GM21447 (cell line): ENCODE measurements around the gene PML.
"Not testable (repeated sequence)": the region's sequence is repeated elsewhere in the genome, so short reads cannot be mapped to it uniquely, and the experiment has no call there.

Experiments used
- ATAC-seq: cut with Tn5 transposase; IDR thresholded peaks from one replicate; pipeline ENCODE4 v1.9.1; 2021; ENCODE audit not compliant: unreplicated experiment

Gene PML

DNA sequence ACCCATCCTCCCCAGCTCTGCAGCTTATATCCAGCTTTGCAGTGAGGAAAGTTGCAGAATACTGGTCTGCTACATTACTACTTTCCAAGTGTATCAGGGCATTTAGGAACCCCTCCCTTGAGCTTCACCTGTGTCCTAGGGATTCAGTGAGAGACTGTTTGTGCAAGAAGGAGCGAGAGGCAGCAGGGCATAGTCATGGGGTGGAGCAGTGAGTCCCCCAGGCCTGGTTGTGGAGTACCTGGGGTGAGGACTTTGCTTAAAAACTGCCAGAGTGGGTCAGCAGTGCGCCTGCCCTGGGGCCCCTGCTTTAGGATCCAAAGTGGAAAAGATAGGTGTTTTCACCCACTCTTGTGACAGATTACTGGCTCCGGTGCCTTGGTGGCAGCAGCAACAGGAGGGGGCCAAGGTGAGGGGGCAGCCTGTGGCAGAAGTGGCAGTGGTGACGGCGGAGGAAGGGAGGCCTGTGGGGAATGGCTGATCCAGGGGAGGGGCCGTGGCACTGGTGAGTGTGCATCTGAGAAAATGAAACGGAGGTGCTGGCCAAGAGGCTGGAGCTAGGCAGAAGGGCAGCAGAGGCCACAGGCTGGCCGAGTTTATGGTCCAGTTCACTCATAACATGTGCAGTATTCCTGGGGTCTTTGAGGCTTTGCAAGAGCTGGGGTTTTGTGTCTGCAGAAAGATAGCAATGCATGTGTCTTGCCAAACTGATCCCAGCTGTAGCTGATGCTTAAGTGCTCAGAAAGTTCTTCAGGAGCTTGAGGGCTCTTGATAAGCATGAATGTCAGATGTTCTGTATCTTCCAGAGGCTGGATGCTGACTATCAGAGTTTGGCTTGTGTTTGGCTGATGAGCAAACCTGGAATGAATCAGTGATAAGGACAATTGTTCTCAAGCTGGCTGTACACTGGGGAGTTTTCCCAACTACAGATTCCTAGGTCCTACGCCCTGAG lies 44.5 kb downstream of the PML start:
- no peak for ATAC-seq

DNA sequence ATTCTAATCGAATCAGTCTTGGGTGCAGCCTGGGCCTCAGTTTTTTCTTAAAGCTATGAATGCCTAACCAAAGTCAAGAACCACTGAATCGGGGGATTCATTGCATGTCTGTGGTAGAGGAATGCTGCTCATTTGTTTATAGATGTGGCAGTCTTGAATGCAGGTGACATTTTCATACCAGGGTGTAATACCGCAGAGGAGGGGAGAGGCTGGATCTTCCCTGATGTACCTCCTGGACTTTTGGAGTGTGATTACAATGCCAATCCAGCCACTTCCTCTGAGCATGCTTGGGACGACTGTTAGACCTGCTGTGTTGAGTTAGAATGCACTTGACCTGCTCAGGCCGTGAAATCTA lies 45.1 kb downstream of the PML start:
- no peak for ATAC-seq

GRCh38 chr15:74040109-74040850 lies 45.8 kb downstream of the PML start:
- ATAC-seq, result no peak

DNA sequence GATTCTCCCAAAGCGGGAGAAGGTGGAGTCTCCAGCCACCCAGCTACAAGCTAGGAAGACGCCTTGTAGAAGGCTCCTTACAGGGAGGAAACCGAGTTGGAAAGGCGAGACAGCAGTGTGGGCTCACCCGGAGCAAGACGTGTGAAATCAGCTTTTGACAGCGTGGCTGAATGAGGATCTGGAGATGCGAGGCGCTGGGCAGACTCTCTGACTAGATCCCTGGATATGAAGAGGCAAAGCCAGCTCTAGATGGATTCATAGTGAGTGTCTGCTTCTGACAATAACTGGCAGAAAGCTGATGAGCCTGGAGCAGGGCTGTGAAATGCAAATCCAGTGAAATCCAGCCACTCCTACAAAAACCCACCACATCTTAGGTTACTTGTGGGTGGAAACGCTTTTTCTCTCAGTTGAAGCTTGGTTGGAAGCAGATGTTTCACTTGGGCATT lies 46.8 kb downstream of the PML start:
- ATAC-seq, result no peak

- ATAC-seq, result no peak
Measured at GRCh38 chr15:74041777-74042435, 47.4 kb downstream of the PML start.

DNA sequence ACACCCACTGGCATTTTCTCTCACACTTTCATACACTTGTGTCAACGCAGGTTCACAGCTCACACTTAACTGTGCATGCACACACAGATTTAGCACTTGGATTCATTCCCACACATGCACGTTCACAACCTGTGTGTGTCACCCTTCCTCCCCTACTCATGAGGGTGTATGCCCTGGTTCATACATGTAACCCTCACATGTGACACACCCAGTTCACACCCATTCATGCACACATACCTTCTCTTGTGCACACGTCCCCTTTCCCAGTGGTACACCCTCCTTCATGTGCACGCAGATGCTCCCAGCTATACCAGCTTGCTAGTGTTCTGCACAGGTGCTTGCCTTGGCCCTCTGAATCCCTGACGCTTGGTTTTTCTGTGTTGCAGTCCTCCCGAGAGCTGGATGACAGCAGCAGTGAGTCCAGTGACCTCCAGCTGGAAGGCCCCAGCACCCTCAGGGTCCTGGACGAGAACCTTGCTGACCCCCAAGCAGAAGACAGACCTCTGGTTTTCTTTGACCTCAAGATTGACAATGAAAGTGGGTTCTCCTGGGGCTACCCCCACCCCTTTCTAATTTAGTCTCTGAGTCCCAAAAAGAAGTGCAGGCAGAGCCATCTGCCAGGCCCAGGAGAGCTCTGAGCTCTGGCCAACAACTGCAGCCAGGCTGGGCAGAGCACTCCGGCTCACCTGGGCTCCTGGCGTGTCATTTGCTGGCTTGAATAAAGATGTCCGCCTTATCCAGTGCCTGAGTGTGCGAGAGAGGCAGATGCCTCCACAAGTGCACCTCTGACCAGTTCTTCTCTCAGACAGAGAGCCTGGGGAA lies 48.3 kb downstream of the PML start:
- no peak for ATAC-seq

DNA sequence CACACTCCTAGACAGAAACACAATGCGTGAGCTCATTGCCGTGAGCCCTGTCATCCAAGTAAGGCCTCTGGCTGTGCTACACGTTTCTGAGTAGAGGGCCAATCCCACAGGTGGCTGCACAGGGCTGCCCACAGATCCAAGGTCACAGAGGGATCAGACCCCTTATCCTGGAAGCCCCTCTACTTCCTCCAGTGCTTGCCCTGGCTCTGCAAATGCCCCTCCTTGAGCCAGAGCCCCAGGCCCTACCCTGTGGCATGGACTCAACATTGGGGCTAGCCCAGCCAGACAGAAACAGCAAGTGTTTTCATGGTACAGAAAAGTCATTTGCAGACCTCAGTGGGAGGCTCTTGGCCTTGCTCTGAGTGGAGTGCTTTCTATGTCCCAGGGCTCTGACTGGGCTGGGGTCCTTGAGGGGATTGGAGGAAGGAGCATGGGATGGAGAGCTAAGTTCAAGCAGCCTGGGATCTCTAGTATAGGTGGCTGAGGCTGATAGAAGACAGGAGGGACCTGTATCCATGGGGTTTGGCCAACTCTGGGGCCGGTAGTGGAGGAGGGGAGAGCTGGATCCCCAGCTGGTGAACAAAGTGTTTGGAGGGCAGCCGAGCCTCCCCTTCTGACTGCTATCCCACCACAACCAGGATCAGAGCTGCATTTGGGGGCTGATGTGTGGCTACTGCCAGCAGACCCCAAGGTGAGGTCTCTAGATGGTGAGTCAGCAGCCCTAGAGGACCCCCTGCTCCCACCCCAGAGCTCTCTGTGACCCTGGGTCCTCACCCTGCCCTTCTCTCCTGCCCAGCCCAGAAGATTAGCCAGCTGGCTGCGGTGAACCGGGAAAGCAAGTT lies 49.1 kb downstream of the PML start:
- ATAC-seq, result no peak

GRCh38 chr15:74044267-74045110 lies 50.0 kb downstream of the PML start:
- no peak for ATAC-seq

DNA sequence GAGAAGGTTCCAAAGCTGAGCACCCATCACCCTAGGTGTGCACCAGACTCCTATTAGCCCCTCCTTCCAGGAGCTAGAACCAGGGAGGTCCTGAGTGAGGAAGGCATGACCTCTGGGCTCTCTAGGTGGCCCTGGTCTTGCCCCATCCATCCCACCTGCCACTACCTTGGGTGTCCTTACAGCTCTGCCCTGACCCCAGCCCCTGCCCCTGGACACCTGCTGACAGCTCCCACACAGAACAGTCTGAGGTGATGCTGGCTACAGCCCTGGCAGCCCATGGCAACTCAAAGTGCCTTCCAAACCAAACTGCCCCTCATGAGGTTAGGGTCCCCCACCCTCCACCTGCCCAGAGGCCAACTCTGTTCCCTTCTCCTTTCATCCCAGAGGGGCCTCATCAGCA lies 50.7 kb downstream of the PML start:
- ATAC-seq, result no peak

DNA sequence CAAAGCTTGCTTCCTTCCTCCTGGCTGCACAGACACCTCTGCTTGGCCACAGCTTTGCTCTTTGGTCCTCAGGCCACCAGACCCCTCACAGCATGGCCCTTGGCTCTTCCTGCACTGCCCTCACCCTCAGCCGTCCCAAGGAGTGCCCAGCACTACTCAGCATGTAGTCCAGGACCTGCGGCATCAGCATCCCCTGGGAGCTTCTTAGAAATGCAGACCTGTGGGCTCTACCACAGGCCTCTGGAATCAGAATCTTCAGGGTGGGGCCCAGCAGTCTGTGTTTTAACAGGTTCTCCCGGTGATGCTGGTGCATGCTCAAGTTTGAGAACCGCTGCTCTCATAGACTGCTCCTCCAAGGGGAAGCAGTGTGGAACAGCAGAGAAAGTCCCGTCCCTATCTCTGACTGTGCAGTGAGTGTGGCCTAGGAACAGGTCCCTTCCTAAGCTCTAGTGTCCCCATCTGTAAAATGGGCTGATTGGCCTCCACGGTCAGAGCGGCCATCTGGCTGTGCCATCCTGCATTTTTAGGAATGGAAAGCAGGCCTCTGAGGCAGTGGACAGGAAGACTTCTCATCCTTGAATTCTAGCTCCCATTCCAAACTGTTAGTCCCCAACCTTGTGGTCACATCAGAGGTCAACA lies 51.2 kb downstream of the PML start:
- ATAC-seq, result no peak

- ATAC-seq, result no peak
Measured at GRCh38 chr15:74046275-74046674, 51.8 kb downstream of the PML start.

- ATAC-seq, result no peak
Measured at GRCh38 chr15:74050127-74050526, 55.6 kb downstream of the PML start.

DNA sequence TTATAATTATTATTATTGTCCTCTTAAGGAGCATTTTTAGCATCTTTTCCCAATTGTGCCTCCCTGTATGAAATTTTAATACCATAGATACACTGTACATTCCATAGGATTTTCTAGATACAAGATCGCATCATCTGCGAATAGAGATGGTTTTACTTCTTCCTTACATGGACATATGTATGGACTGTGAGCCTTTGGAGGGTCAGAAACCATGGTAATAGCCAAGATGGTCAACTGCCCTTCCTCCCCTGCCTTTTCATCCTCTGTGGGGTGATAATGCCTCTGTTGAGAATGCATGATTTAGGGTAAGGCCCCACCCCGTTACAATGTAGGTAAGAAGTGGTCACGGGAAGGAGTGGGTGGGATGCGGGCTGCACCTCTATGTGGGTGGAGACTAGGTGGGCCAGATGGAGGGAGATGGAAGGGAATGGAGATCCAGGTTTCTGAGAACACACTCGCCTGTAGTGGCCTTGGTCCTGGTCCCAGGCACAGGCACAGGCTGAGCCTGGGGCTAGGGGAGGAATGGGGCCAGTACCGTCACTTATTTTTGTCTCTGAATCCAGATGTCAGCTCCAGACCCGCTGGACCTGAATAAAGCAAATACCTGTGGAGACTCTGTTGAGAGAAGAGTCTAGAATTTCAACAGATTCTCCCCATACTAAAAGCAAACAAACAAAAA lies 56.2 kb downstream of the PML start:
- no peak for ATAC-seq

GRCh38 chr15:74052271-74053260 lies 58.0 kb downstream of the PML start:
- ATAC-seq, result not testable (repeated sequence)

GRCh38 chr15:74053517-74053916 lies 59.0 kb downstream of the PML start:
- ATAC-seq, result no peak

- ATAC-seq, result no peak
Measured at GRCh38 chr15:74053941-74054529, 59.5 kb downstream of the PML start.
